GM23338 (cell line): ENCODE measurements around the gene HOXB4. TPM values are rescaled to one million over a fixed set of nuclear protein-coding genes. Genes with fewer than 3 reads are reported as not detected.

ENCODE experiments used
- ATAC-seq: fragments of 200-7000 bp; cut with Tn5 transposase; 3 replicates; pipeline ENCODE4 v1.9.1; 2020
- DNase-seq: peaks from one replicate; pipeline ENCODE4 v3.0.0-alpha.2; 2015; ENCODE audit warnings: low spot score
- H2AFZ ChIP-seq: fragments of 200-600 bp; sonication (generic); 2 replicates; pipeline ENCODE4 v1.8.0; 2016; ENCODE audit warnings: antibody characterized with exemption, mild to moderate bottlenecking, moderate library complexity
- H3F3A ChIP-seq: fragments of 200-600 bp; sonication (generic); replicated peaks from 2 replicates; pipeline ENCODE4 v1.8.0; 2017; ENCODE audit warnings: antibody characterized with exemption, mixed run types, low read depth
- H3K27ac ChIP-seq: fragments of 200-600 bp; sonication (generic); 2 replicates; pipeline ENCODE4 v1.6.1; 2016; ENCODE audit warnings: low read depth
- H3K27me3 ChIP-seq: fragments of 200-600 bp; sonication (generic); 2 replicates; pipeline ENCODE4 v1.8.0; 2016; ENCODE audit warnings: mild to moderate bottlenecking, mixed run types, moderate library complexity; ENCODE audit not compliant: insufficient read depth
- H3K36me3 ChIP-seq: fragments of 200-600 bp; sonication (generic); 2 replicates; pipeline ENCODE4 v1.8.0; 2016; ENCODE audit warnings: mild to moderate bottlenecking; ENCODE audit not compliant: insufficient read depth
- H3K4me1 ChIP-seq: fragments of 200-600 bp; sonication (generic); 2 replicates; pipeline ENCODE4 v1.8.0; 2016; ENCODE audit warnings: mild to moderate bottlenecking, moderate library complexity; ENCODE audit not compliant: insufficient read depth
- H3K4me2 ChIP-seq: fragments of 200-600 bp; sonication (generic); 2 replicates; pipeline ENCODE4 v1.7.1; 2017; ENCODE audit warnings: mixed run types
- H3K4me3 ChIP-seq: fragments of 200-600 bp; sonication (generic); 2 replicates; pipeline ENCODE4 v1.6.1; 2016; ENCODE audit warnings: mixed run types
- H3K79me2 ChIP-seq: fragments of 200-600 bp; sonication (generic); replicated peaks from 2 replicates; pipeline ENCODE4 v1.8.0; 2017; ENCODE audit warnings: mild to moderate bottlenecking; ENCODE audit not compliant: insufficient read depth
- H3K9me2 ChIP-seq: fragments of 200-600 bp; sonication (generic); 2 replicates; pipeline ENCODE4 v1.8.0; 2017; ENCODE audit not compliant: insufficient read depth
- H4K20me1 ChIP-seq: fragments of 200-600 bp; sonication (generic); replicated peaks from 2 replicates; pipeline ENCODE4 v1.8.0; 2017; ENCODE audit warnings: mild to moderate bottlenecking; ENCODE audit not compliant: insufficient read depth
- H3K27ac Mint-ChIP-seq: 2 replicates; pipeline ENCODE4 v1.8.0; 2020; ENCODE audit warnings: inconsistent platforms, mild to moderate bottlenecking, moderate library complexity, mixed read lengths
- H3K27me3 Mint-ChIP-seq: 3 replicates; pipeline ENCODE4 v1.8.0; 2022; ENCODE audit warnings: low read depth, mild to moderate bottlenecking, moderate library complexity, mixed read lengths, inconsistent platforms; ENCODE audit not compliant: insufficient read depth, poor library complexity
- H3K36me3 Mint-ChIP-seq: 3 replicates; pipeline ENCODE4 v1.8.0; 2021; ENCODE audit warnings: low read depth, mild to moderate bottlenecking, inconsistent platforms, moderate library complexity, mixed read lengths
- H3K4me1 Mint-ChIP-seq: 3 replicates; pipeline ENCODE4 v1.8.0; 2020; ENCODE audit warnings: mild to moderate bottlenecking, inconsistent platforms, mixed read lengths
- H3K4me3 Mint-ChIP-seq: 3 replicates; pipeline ENCODE4 v1.8.0; 2021; ENCODE audit warnings: moderate library complexity, mild to moderate bottlenecking, inconsistent platforms, mixed read lengths
- H3K9me3 Mint-ChIP-seq: 3 replicates; pipeline ENCODE4 v1.8.0; 2020; ENCODE audit warnings: moderate library complexity, mild to moderate bottlenecking, inconsistent platforms, mixed read lengths
- EZH2 ChIP-seq: fragments of 200-600 bp; sonication (generic); IDR thresholded peaks from one replicate; pipeline ENCODE4 v1.8.0; 2017; ENCODE audit warnings: antibody characterized with exemption, mild to moderate bottlenecking, low read depth; ENCODE audit not compliant: unreplicated experiment
- EZH2phosphoT487 ChIP-seq: fragments of 200-600 bp; sonication (generic); IDR thresholded peaks from one replicate; pipeline ENCODE4 v1.8.1; 2018; ENCODE audit warnings: antibody characterized with exemption; ENCODE audit not compliant: unreplicated experiment
- NANOG ChIP-seq: IDR thresholded peaks from 2 replicates; pipeline ENCODE4 v1.6.1; 2016; ENCODE audit warnings: antibody characterized with exemption, borderline replicate concordance
- ZNF331 ChIP-seq: fragments of 250-450 bp; sonication (Bioruptor Pico); IDR thresholded peaks from 2 replicates; pipeline ENCODE4 v1.5.0; 2020; ENCODE audit warnings: low read depth, mild to moderate bottlenecking, moderate library complexity
- polyA plus RNA-seq: library from polyadenylated mRNA; unstranded; fragments of >200 nt; fragmentation: Nextera tagmentation; extraction: Ambion mirVana; gene quantifications from 2 replicates; pipeline ENCODE4 v1.2.1, GENCODE V29; 2016
- total RNA-seq: library from RNA; depleted of rRNA; stranded (reverse); fragments of >200 nt; shearing (Covaris generic); gene quantifications from 2 replicates; pipeline ENCODE4 v1.2.3, GENCODE V29; 2014
- TF ChIP-seq, protein P1 (sequence below): IDR thresholded peaks from one replicate; pipeline ENCODE4 v1.6.1; 2018; ENCODE audit warnings: antibody characterized with exemption; ENCODE audit not compliant: unreplicated experiment

HOXB4 gene
- total and polyA plus RNA-seq, 2 experiments from 2014 or later = not detected

DNA sequence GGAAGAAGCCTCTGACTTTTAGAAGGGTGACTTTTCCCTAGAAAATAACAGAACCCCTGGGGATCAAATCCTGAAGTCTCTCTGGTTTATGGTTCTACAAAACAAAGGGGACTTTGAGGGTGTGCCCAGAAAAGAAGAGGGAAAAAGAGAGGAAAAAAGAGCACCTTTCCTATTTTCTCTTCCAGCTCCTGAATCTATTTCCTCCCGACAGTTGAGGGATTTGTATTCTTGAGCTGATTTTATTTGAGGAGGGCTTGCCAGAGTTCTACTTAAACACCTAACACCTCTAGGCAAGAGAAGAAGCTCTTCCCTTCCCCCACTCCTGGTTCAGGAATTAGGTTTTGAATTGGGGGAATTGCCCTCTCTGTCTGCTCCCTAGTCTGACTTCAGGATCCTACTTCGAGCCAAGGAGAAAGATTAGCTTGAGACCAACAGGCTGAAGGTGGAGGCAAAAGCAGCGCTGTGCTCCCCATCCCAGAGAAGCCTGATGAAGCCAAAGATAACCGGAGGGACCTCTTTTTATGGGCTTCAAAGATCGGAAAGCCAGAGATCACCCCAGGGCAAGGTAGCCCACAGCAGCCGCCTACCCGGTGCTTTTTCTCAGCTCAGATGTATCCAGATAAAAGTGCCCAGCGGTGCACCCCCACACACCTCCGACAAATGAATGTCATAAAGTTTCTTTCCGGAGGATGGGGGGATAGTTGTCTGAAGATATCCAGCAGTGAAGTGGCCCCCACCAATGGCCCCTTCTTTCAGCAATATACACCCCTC is 11.1 kb upstream of the HOXB4 start:
- Histone ChIP-seq H3K79me2 (no peaks in the 10 kb centered on the region), H3K4me2 (peak overlapping the region; percentile 53; the same call in 1 of the 2 replicates), H3K4me3 (no peak overlapping the region), H2AFZ (no peak overlapping the region), H3K4me1 (peaks cover 59% of the 10 kb centered on the region), H3K36me3 (no peaks in the 10 kb centered on the region), H3K9me2 (no peaks in the 10 kb centered on the region), H3K27me3 (peaks cover 100% of the 10 kb centered on the region), H3F3A (peaks cover 60% of the 10 kb centered on the region), H4K20me1 (peaks cover 56% of the 10 kb centered on the region), H3K27ac (no peak overlapping the region)
- Mint-ChIP-seq H3K4me3 (no peak overlapping the region; the same call in 2 of the 3 replicates), H3K27me3 (peaks cover 100% of the 10 kb centered on the region), H3K9me3 (no peaks in the 10 kb centered on the region; the same call in 1 of the 3 replicates), H3K27ac (no peak overlapping the region), H3K36me3 (no peaks in the 10 kb centered on the region), H3K4me1 (peaks cover 47% of the 10 kb centered on the region)
- peak; percentile 90 for TF ChIP-seq EZH2
- TF ChIP-seq, protein P1, sequence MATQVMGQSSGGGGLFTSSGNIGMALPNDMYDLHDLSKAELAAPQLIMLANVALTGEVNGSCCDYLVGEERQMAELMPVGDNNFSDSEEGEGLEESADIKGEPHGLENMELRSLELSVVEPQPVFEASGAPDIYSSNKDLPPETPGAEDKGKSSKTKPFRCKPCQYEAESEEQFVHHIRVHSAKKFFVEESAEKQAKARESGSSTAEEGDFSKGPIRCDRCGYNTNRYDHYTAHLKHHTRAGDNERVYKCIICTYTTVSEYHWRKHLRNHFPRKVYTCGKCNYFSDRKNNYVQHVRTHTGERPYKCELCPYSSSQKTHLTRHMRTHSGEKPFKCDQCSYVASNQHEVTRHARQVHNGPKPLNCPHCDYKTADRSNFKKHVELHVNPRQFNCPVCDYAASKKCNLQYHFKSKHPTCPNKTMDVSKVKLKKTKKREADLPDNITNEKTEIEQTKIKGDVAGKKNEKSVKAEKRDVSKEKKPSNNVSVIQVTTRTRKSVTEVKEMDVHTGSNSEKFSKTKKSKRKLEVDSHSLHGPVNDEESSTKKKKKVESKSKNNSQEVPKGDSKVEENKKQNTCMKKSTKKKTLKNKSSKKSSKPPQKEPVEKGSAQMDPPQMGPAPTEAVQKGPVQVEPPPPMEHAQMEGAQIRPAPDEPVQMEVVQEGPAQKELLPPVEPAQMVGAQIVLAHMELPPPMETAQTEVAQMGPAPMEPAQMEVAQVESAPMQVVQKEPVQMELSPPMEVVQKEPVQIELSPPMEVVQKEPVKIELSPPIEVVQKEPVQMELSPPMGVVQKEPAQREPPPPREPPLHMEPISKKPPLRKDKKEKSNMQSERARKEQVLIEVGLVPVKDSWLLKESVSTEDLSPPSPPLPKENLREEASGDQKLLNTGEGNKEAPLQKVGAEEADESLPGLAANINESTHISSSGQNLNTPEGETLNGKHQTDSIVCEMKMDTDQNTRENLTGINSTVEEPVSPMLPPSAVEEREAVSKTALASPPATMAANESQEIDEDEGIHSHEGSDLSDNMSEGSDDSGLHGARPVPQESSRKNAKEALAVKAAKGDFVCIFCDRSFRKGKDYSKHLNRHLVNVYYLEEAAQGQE = no peak
- no peak for ATAC-seq
- DNase-seq = no peak

GRCh38 chr17:48588528-48588927 is 10.4 kb upstream of the HOXB4 start:
- Mint-ChIP-seq H3K36me3 (no peaks in the 10 kb centered on the region), H3K9me3 (no peaks in the 10 kb centered on the region; the same call in 1 of the 3 replicates), H3K4me1 (peaks cover 41% of the 10 kb centered on the region), H3K27ac (no peak overlapping the region), H3K27me3 (peaks cover 100% of the 10 kb centered on the region), H3K4me3 (no peak overlapping the region)
- Histone ChIP-seq H3K4me3 (no peak overlapping the region), H3K27me3 (peaks cover 100% of the 10 kb centered on the region), H3K4me2 (no peak overlapping the region), H2AFZ (no peak overlapping the region), H3K36me3 (no peaks in the 10 kb centered on the region), H4K20me1 (peaks cover 61% of the 10 kb centered on the region), H3K4me1 (peaks cover 56% of the 10 kb centered on the region), H3K79me2 (no peaks in the 10 kb centered on the region), H3K9me2 (no peaks in the 10 kb centered on the region), H3K27ac (no peak overlapping the region), H3F3A (peaks cover 64% of the 10 kb centered on the region)
- ATAC-seq (no peak), DNase-seq (no peak)
- TF ChIP-seq ZNF331 (CRISPR knock-in tag) (no peak), NANOG (no peak)

DNA sequence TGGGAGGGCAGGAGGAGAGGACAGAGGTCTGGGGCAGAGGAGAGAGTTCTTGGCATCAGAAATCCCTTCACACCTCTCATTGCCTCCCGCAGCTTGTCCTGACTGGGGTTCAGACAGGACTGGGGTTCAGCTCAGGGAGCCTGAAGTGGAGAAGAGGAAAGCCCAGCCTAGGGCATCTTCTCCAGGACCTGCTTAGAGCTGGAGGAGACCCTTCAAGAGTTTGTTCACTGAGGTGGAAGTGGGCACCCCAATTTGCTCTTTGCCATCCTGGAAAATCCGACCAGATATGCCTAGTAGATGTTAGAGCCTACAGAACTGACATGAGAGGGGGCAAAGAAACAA is 9.9 kb upstream of the HOXB4 start:
- Histone ChIP-seq H3K4me2 (no peak overlapping the region), H3K27me3 (peaks cover 100% of the 10 kb centered on the region), H2AFZ (no peak overlapping the region), H3K9me2 (no peaks in the 10 kb centered on the region), H3K27ac (no peak overlapping the region), H3K4me1 (peaks cover 52% of the 10 kb centered on the region), H3F3A (peaks cover 60% of the 10 kb centered on the region), H3K79me2 (no peaks in the 10 kb centered on the region), H4K20me1 (peaks cover 66% of the 10 kb centered on the region), H3K4me3 (no peak overlapping the region), H3K36me3 (no peaks in the 10 kb centered on the region)
- Mint-ChIP-seq H3K27ac (no peak overlapping the region), H3K36me3 (no peaks in the 10 kb centered on the region), H3K4me1 (peaks cover 39% of the 10 kb centered on the region), H3K27me3 (peaks cover 100% of the 10 kb centered on the region), H3K9me3 (no peaks in the 10 kb centered on the region; the same call in 1 of the 3 replicates), H3K4me3 (no peak overlapping the region)
- DNase-seq = no peak
- TF ChIP-seq EZH2 (peak; percentile 46), EZH2phosphoT487 (no peak)
- ATAC-seq = no peak
